ENCODE results near the gene PIK3C2G. TPM values are rescaled to one million over a fixed set of nuclear protein-coding genes. Genes with fewer than 3 reads are reported as not detected.

Gene PIK3C2G
- total and polyA plus RNA-seq, 2 of the 13 experiments (the other 11 are each of a cell fraction or from before 2014, with no cell fraction given): not detected

DNA sequence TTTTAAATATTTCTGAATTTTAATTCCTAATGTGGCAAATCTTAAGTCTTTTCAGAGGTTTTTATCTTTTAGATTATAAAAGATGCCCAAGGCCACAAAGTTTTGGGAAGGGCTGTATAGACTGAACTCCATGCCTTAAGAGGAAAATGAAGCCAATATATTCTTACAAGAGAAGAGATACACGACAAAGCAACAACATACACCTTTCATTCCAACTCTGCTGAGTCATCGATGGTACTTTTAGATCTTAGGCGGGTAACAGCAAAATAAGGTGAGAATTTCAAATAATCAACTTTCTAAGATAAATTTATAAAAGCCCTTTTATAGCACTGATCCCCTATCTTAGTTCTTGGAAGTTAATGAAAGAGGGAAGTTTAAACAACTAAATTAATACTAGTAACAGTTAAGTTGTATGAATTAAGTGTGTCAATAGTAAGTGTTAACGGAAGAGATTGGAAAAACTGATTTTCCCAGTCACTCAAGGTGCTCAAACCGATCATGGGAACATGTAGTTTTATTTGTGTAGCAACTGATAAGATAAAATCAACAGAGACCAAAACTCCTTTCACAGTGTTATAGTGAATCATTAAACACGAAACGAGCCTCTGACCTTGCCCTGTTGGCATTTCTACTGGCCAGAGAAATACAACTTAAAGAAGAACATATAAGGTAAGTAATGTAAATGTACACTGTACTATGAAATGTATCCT is 18.8 kb upstream of the PIK3C2G start (continued):
- TF ChIP-seq ZBTB42 (CRISPR knock-in tag; IDR thresholded peaks at IDR 0.05) (no peak), ZNF354B (CRISPR knock-in tag; IDR thresholded peaks at IDR 0.05) (no peak), ZNF138 (CRISPR knock-in tag; IDR thresholded peaks at IDR 0.05; ENCODE audit: low read depth) (no peak), ZNF530 (CRISPR knock-in tag; IDR thresholded peaks at IDR 0.05; ENCODE audit: low read depth) (no peak), ZFP36L2 (CRISPR knock-in tag; IDR thresholded peaks at IDR 0.05) (no peak)

DNA sequence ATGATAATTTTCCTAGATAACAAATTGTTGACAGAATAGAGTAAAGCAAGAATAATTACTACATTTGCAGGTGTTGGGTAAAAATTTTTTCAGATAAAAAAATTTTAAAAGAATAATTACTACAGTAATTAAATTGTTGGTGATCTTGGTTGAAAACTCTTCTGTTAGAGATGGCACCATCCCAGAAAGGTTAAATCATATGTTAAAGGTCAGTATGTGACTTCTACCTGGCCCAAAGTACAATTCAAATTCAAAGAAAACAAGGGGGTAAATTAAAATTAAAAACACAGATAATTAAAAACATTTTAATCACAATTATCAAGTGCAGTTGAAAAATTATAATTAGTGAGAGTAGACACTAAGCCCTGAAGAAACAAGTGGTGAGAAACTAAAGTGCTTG is 18.1 kb upstream of the PIK3C2G start:
- POLR2A ChIA-PET: no interaction called here

More for the DNA sequence above, 18.1 kb upstream of the PIK3C2G start:
- intact Hi-C loops (cut with micrococcal nuclease; ENCODE audit: unreplicated experiment): no loop called here
- TF ChIP-seq, protein P1, sequence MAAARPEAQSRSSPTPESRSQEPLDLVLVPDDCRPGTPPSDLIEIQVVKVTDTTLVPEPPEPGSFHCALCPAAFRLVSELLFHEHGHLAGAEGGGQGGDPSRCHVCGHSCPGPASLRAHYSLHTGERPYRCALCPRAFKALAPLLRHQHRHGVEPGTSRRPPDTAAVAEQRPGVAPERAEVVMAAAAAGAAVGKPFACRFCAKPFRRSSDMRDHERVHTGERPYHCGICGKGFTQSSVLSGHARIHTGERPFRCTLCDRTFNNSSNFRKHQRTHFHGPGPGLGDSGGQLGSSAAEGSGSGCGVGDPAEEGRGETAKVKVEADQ (CRISPR knock-in tag; IDR thresholded peaks at IDR 0.05; ENCODE audit: borderline replicate concordance): no peak
- TF ChIP-seq ZNF619 (CRISPR knock-in tag; IDR thresholded peaks at IDR 0.05) (no peak), NR3C1 (CRISPR knock-in tag; IDR thresholded peaks at IDR 0.05) (no peak), MAFG (CRISPR knock-in tag; IDR thresholded peaks at IDR 0.05) (no peak), GLI4 (CRISPR knock-in tag; IDR thresholded peaks at IDR 0.05; ENCODE audit: borderline replicate concordance) (no peak), ZBTB1 (CRISPR knock-in tag; IDR thresholded peaks at IDR 0.05; ENCODE audit: borderline replicate concordance) (no peak), CBX5 (CRISPR knock-in tag; IDR thresholded peaks at IDR 0.05; ENCODE audit: borderline replicate concordance) (no peak)
- TF ChIP-seq, protein P2, sequence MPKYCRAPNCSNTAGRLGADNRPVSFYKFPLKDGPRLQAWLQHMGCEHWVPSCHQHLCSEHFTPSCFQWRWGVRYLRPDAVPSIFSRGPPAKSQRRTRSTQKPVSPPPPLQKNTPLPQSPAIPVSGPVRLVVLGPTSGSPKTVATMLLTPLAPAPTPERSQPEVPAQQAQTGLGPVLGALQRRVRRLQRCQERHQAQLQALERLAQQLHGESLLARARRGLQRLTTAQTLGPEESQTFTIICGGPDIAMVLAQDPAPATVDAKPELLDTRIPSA (CRISPR knock-in tag; IDR thresholded peaks at IDR 0.05; ENCODE audit: borderline replicate concordance): no peak
- TF ChIP-seq, protein P3, sequence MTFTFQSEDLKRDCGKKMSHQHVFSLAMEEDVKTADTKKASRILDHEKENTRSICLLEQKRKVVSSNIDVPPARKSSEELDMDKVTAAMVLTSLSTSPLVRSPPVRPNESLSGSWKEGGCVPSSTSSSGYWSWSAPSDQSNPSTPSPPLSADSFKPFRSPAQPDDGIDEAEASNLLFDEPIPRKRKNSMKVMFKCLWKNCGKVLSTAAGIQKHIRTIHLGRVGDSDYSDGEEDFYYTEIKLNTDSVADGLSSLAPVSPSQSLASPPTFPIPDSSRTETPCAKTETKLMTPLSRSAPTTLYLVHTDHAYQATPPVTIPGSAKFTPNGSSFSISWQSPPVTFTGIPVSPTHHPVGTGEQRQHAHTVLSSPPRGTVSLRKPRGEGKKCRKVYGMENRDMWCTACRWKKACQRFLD (CRISPR knock-in tag; IDR thresholded peaks at IDR 0.05; ENCODE audit: borderline replicate concordance): no peak
- CTCF ChIA-PET (ENCODE audit: low intra/inter-chr PET ratio, low total read pairs): no interaction called here
- H3K4me1 ChIP-seq (ENCODE audit: insufficient read depth, low read length): peaks cover 8% of the 10 kb centered on the region
- no TSS peak for BruUV-seq (replicated peaks)
- no peak overlapping the region for H2AFZ ChIP-seq (ENCODE audit: low read length)
- no peaks in the 10 kb centered on the region for H3K79me2 ChIP-seq (ENCODE audit: insufficient read depth, low read length)
- DNase-seq (ENCODE audit: low spot score) (no peak), FAIRE-seq (no peak), ATAC-seq (no peak)
- H4K20me1 ChIP-seq (ENCODE audit: insufficient read depth, low read length): no peaks in the 10 kb centered on the region
- no peak overlapping the region for H3K27ac ChIP-seq (ENCODE audit: extremely low read length, insufficient read depth, low read length)
- no peak overlapping the region for H3K4me3 ChIP-seq (replicated peaks in 1 of 3; ENCODE audit: insufficient read depth in 1 of 3, low read depth in 2 of 3, low read length in 3 of 3)
- no peaks in the 10 kb centered on the region for H3K9me3 ChIP-seq (ENCODE audit: low read length)
- H3K9ac ChIP-seq (ENCODE audit: insufficient read depth, low read depth, low read length): no peak overlapping the region
- in situ Hi-C loops (cut with HindIII; ENCODE audit: extremely low pct_ligation_motif_present, low pct_unique_long_range_greater_than_20kb): no loop called here
- H3K4me2 ChIP-seq (ENCODE audit: low read depth, low read length): no peak overlapping the region
- no peaks in the 10 kb centered on the region for H3K36me3 ChIP-seq (replicated peaks in 1 of 2; ENCODE audit: control insufficient read depth in 1 of 2, insufficient read depth in 2 of 2, low read length in 2 of 2)
- H3K27me3 ChIP-seq (ENCODE audit: control insufficient read depth in 1 of 2, insufficient read depth in 2 of 2, low read length in 2 of 2): no peaks in the 10 kb centered on the region
